ENCODE data around the gene ULK2.
A peak's percentile ranks its signal among the peaks of the same experiment; 100 is the strongest.

ULK2 gene

DNA sequence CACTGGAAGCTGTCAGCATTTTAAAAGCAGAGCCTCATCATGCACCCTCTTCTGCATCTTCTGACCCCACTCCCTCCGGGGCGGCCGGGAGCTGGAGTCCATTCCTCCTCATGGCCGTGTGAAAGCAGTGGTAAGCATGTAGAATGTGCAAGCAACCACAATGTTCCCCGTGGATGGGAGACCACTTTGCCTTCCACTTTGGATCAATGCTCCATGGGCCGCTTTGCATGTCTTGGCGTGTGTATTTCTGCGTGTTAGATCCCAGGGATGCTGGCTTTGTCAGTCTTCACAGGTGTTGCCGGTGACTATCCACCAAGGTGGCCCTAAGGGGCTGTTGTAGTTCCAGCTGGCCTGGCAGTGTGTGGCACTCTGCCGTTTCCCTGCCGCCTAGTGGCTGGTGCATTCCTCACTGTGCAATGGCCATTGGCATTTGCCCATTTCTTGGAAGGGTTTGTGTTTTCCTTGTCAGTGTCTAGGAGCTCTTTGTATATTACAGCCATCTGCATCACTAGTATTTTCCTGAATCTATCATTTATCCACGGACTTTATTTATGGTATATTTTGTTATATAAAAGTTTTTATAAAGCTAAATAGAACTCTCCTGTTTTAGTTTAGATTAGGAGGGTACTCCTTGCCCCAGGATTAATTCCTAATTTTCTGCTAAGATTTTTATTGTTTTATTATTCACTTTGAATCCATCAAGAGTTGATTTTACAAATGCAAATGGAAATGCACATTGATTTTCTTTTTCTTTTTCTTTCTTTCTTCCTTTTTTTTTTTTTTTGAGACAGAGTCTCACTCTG, 113.9 kb downstream of the ULK2 start:
- Mint-ChIP-seq H3K27ac (peak overlapping the region; percentile 40), H3K36me3 (no peaks in the 10 kb centered on the region), H3K9me3 (no peaks in the 10 kb centered on the region), H3K4me3 (peak overlapping the region; percentile 72), H3K4me1 (peaks cover 34% of the 10 kb centered on the region), H3K27me3 (no peaks in the 10 kb centered on the region)
- DNase-seq (ENCODE audit: low spot score in 2 of 2): no peak
- ATAC-seq (ENCODE audit: low read depth): no peak

GRCh38 chr17:19753051-19753509, 114.7 kb downstream of the ULK2 start:
- Mint-ChIP-seq H3K36me3 (no peaks in the 10 kb centered on the region), H3K4me1 (peaks cover 34% of the 10 kb centered on the region), H3K27ac (no peak overlapping the region), H3K4me3 (no peak overlapping the region), H3K9me3 (no peaks in the 10 kb centered on the region), H3K27me3 (no peaks in the 10 kb centered on the region)
- ATAC-seq (ENCODE audit: low read depth) (no peak), DNase-seq (ENCODE audit: low spot score in 2 of 2) (no peak)

- Mint-ChIP-seq H3K27ac (no peak overlapping the region), H3K9me3 (no peaks in the 10 kb centered on the region), H3K4me1 (peaks cover 34% of the 10 kb centered on the region), H3K27me3 (peaks cover 2% of the 10 kb centered on the region), H3K36me3 (no peaks in the 10 kb centered on the region), H3K4me3 (no peak overlapping the region)
- DNase-seq (ENCODE audit: low spot score in 2 of 2): no peak
- no peak for ATAC-seq (ENCODE audit: low read depth)
These were observed 115.3 kb downstream of the ULK2 start for GRCh38 chr17:19752216-19753050.

GRCh38 chr17:19750835-19751234, 116.9 kb downstream of the ULK2 start:
- Mint-ChIP-seq H3K36me3 (no peaks in the 10 kb centered on the region), H3K27ac (no peak overlapping the region), H3K4me1 (peaks cover 30% of the 10 kb centered on the region), H3K4me3 (no peak overlapping the region), H3K9me3 (no peaks in the 10 kb centered on the region), H3K27me3 (peaks cover 2% of the 10 kb centered on the region)
- no peak for DNase-seq (ENCODE audit: low spot score in 2 of 2)
- no peak for ATAC-seq (ENCODE audit: low read depth)

GRCh38 chr17:19750020-19750572, 117.6 kb downstream of the ULK2 start:
- Mint-ChIP-seq H3K4me1 (peaks cover 23% of the 10 kb centered on the region), H3K27ac (no peak overlapping the region), H3K36me3 (no peaks in the 10 kb centered on the region), H3K4me3 (no peak overlapping the region), H3K27me3 (peaks cover 2% of the 10 kb centered on the region), H3K9me3 (no peaks in the 10 kb centered on the region)
- ATAC-seq (ENCODE audit: low read depth) (no peak), DNase-seq (ENCODE audit: low spot score in 2 of 2) (no peak)

- Mint-ChIP-seq H3K4me1 (peaks cover 15% of the 10 kb centered on the region), H3K4me3 (no peak overlapping the region), H3K27me3 (peaks cover 2% of the 10 kb centered on the region), H3K9me3 (no peaks in the 10 kb centered on the region), H3K27ac (no peak overlapping the region), H3K36me3 (no peaks in the 10 kb centered on the region)
- no peak for DNase-seq (ENCODE audit: low spot score in 2 of 2)
- ATAC-seq (ENCODE audit: low read depth): no peak
These were observed 118.9 kb downstream of the ULK2 start for GRCh38 chr17:19748807-19749193.

DNA sequence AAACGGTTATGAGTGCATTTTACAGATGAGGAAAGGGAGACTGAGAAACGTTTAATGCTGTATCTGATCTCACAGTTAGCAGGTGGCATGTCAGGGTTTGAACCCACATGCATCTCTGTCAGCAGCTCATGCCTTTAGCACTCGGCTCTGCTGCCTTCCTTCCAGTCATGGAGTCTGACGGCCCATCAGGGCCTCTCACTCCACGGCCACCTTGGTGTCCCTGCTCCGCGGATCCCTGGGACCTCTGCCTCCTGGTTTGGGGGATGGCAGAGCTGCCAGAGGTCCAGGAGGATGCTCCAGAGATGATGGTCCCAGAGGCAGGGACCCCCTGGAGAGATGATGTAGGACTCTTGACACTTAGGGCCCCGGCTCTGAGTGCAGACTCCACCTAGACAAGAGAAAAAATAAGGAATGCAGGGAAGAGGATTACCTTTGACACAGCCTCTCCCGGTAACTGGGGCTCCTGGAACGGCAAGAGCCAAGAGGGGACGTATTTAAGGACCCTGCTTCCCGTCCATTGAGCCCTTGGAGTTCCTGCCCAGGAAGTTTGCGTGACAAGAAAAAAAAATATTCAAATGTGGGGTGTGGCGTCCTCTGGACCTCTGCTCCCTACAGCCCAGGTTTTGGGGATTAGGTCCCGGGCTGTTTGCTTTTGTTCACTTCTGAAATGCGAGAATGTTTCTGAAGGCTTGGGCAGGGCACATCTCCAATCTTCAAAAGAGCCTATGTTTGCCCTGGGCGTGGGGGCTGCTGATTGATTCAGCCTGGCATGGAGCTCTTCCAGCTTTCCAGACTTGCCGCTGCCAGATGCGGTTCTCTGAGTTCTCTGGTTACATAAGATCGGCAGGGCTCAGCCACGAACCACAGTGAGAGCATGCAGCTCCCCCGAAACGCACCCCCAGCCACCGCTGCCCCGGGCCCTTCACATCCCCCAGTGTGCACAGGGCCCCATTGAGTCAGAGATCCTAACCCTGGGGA, 119.6 kb downstream of the ULK2 start, which contains the start of gene ALDH3A1:
TSS of gene ALDH3A1 (minus strand) at position 470 of the 978 bp plus-strand sequence. CDS start 3,169 bp downstream, outside the sequence.
- H3K4me1 Mint-ChIP-seq: peaks cover 11% of the 10 kb centered on the region
- H3K4me3 Mint-ChIP-seq: no peak within 1 kb of the TSS
- H3K27ac Mint-ChIP-seq: peak within 1 kb of the TSS; percentile 48
- H3K9me3 Mint-ChIP-seq: no peaks in the 10 kb centered on the region
- ATAC-seq (ENCODE audit: low read depth): no peak
- DNase-seq (ENCODE audit: low spot score in 2 of 2): no peak
- no peaks in the 10 kb centered on the region for H3K36me3 Mint-ChIP-seq
- peaks cover 2% of the 10 kb centered on the region for H3K27me3 Mint-ChIP-seq

GRCh38 chr17:19747159-19747719, 120.5 kb downstream of the ULK2 start:
- no peak overlapping the region for H3K4me3 Mint-ChIP-seq
- H3K4me1 Mint-ChIP-seq: peaks cover 9% of the 10 kb centered on the region
- H3K36me3 Mint-ChIP-seq: no peaks in the 10 kb centered on the region
- no peak for ATAC-seq (ENCODE audit: low read depth)
- H3K27ac Mint-ChIP-seq: peak overlapping the region; percentile 48
- H3K9me3 Mint-ChIP-seq: no peaks in the 10 kb centered on the region
- H3K27me3 Mint-ChIP-seq: peaks cover 2% of the 10 kb centered on the region
- no peak for DNase-seq (ENCODE audit: low spot score in 2 of 2)

- Mint-ChIP-seq H3K27ac (no peak overlapping the region), H3K4me1 (peaks cover 6% of the 10 kb centered on the region), H3K36me3 (no peaks in the 10 kb centered on the region), H3K4me3 (no peak overlapping the region), H3K27me3 (peaks cover 2% of the 10 kb centered on the region), H3K9me3 (no peaks in the 10 kb centered on the region)
- DNase-seq (ENCODE audit: low spot score in 2 of 2) (no peak), ATAC-seq (ENCODE audit: low read depth) (no peak)
These were observed 121.2 kb downstream of the ULK2 start for GRCh38 chr17:19746517-19746916.

DNA sequence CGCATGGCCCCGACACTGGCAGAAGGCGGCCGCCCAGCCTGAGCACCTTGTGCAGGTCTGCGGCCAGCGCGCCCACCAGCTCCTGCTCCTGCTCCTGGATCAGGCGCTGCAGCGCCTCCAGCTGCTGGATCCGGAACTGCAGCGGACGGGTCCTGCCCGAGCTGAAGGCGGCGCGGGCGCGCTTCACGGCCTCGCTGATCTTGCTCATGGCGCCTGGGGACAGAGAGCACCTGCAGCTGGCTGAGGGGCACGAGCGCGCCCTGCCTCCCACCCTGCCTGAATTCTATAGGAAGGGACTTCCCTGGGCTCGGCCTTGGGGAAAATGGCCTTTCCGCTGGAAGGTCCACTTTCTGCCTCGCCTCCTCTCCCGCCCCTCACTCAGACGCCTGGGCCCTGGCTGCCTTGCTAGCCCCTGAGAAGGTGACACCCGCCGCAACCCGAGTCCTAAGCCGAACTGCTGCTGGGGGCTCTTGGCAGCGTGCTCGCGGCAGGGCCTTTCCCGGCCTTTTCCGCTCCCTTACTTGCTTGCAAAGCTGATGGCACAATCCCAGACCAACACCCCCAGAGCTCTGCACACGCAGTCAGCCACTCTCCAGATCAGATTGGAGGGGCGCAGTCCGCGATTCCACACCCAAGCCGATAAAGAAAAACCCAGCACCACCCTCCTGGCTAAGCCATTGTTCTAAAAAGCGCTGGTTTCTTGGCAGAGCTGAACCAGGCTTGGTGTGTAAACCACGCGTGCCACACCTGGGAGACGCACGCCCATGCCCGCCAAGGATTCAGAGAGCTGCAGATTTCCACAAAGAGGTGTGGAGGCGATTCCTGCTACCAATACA, 122.6 kb downstream of the ULK2 start:
- H3K4me1 Mint-ChIP-seq: peaks cover 4% of the 10 kb centered on the region
- peaks cover 2% of the 10 kb centered on the region for H3K27me3 Mint-ChIP-seq
- H3K27ac Mint-ChIP-seq: no peak overlapping the region
- peak; percentile 96 for ATAC-seq (ENCODE audit: low read depth)
- H3K4me3 Mint-ChIP-seq: peak overlapping the region; percentile 88
- DNase-seq (ENCODE audit: low spot score in 2 of 2): peak; percentile 84 to 94
- H3K9me3 Mint-ChIP-seq: no peaks in the 10 kb centered on the region
- no peaks in the 10 kb centered on the region for H3K36me3 Mint-ChIP-seq

DNA sequence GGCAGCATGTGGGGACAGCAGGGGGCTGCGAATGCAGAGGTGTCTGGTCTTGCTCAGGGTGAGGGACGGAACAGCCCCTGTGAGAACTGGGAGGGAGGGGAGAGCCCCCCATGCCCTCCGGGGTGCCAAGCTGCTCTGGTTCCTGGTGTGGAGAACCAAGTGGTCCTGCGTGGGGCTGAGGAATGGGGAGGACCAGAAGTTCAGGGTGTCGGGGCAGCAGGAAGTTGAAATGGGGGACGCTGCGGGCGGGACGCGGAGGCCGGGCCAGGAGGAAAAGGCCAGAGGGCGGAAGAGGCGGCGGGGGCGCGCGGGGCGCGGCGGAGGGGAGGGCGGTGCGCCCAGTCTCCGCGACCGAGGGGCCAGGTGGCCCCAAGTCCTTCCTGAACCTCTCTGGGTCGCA, 123.2 kb downstream of the ULK2 start:
- H3K4me3 Mint-ChIP-seq: peak overlapping the region; percentile 88
- H3K27me3 Mint-ChIP-seq: peaks cover 2% of the 10 kb centered on the region
- no peaks in the 10 kb centered on the region for H3K36me3 Mint-ChIP-seq
- no peak overlapping the region for H3K27ac Mint-ChIP-seq
- H3K4me1 Mint-ChIP-seq: peaks cover 3% of the 10 kb centered on the region
- H3K9me3 Mint-ChIP-seq: no peaks in the 10 kb centered on the region
- ATAC-seq (ENCODE audit: low read depth): peak; percentile 41
- no peak for DNase-seq (ENCODE audit: low spot score in 2 of 2)
